HG03159 (cell line): ENCODE data around the gene SNCB.
"Not testable (repeated sequence)": the region's sequence is repeated elsewhere in the genome, so short reads cannot be mapped to it uniquely, and the experiment has no call there.

ENCODE experiments used
- ATAC-seq: cut with Tn5 transposase; IDR thresholded peaks from one replicate; pipeline ENCODE4 v1.9.1; 2021; ENCODE audit warnings: mild to moderate bottlenecking, moderate library complexity; ENCODE audit not compliant: unreplicated experiment

Gene SNCB

DNA sequence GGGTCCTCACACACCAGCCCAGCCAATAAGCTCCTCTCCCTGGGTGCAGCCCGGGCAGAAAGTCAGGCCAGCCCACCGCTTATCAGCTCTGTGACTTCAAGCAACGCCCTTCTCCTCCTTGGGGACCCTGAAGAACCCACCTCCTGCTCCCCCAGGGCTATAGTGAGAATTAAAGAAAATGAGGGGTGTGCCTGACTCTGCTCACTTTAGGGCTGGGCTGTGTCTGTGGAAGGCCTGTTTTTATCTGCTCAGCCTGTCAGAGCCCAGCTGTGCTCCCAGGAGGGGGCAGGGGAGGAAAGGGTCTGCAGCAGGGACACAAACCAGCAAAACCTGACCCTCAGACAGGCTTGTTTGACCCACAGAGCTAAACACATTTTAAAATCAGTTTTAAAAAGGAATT is 24.3 kb downstream of the SNCB start:
- ATAC-seq = no peak

DNA sequence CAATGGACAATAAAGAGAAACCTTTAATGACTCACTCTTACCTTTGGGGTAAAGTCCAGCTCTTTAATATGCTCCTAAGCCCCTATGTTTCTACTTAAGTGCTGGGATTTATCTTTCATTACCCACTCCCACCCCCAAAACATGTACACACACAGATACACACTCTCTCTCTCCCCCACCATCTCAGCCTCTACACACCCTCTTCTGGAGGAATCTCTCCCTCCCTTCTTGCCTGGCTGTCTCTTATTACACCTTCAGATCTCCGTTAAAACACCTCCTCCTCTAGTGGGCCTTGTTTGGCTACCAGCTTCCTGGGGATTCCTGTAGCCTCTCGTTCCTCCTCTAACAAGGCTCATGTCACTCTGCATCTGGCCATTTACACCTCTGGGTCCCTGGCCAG is 27.2 kb downstream of the SNCB start:
- no peak for ATAC-seq

DNA sequence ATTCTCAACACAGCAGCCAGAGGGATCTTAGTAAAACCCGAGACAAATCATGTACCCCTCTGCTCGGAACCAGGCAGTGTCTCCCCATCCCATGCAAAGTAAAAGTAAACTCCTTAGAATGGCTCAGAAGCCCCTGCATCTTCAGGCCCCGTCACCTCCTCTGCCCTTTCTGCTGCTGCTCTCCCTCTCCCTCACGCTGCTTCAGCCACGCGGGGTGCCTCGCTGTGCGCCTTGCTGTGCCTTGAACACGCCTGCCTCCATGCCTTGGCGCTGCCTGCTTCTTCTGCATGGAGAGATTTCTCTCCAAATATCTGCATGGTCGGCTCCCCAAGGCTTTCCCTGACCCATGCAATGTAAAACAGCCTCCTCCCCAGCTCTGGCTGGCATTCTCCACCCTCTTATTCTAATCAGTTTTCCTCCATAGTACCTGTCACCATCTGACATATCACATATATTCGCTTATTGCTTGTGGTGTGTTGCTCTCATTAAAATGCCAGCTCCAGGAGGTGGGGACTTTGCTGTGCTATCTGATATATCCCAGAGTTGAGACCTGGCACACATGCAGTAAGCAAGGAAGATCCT is 28.3 kb downstream of the SNCB start:
- ATAC-seq = no peak

DNA sequence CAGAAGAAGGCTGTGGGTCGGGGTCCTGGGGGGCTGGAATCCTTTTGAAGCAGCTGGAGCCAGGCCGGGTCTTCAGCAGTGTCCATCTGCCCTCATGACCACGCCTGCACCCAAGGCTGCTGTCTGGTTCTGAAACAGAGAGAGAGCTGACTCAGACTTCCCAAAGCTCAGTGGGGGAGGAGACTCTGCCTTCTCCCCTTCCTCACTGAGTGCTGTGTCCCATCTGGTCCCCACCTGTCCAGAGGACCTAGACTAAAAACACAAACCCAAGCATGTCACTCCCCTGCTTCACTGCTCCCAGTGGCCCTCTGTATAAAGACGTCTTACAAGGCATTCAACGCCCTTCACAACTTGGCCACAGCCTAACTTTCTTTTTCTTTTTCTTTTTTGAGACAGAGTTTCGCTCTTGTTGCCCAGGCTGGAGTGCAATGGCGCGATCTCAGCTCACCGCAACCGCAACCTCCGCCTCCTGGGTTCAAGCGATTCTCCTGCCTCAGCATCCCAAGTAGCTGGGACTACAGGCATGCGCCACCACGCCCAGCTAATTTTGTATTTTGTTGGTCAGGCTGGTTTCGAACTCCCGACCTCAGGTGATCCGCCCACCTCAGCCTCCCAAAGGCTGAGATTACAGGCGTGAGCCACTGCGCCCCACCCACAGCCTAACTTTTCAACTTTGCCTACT is 30.4 kb downstream of the SNCB start:
- ATAC-seq = not testable (repeated sequence)

- no peak for ATAC-seq
These were observed 32.6 kb downstream of the SNCB start for GRCh38 chr5:176597417-176598389.

DNA sequence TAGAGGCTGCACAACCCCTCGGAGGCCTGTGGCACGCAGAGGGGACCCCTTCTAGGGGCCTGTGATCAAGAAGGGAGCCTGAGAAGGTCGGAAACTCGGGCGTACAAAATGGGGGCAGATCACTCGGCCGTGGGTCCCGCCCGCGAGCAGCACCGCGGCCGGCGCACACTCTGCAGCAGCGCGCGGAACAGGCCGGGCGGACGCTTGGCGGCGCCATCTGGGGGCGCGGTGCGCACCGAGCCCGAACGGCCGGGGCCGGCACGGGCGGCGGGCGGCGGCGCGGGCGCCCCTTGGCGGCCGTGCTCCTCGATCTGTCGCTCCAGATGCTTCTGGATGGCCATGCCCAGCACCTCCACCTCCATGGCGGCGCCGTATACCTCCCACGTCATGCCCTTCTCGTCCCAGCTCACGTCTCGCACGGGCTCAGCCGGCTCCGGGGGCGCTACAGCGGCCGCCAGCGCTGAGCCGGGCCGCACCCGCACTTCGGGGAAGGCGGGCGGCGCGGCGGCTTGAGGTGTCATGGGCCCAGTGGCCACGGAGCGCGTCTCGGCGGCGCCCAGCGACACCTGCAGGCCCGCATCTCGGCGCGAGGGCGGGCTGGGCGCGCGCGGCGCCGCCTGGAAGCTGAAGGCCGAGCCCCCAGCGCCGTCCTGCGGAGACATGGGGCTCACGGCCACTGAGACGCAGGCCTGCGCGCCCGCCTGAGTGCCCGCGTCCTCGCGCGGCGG is 33.5 kb downstream of the SNCB start:
- ATAC-seq = peak; percentile 71

DNA sequence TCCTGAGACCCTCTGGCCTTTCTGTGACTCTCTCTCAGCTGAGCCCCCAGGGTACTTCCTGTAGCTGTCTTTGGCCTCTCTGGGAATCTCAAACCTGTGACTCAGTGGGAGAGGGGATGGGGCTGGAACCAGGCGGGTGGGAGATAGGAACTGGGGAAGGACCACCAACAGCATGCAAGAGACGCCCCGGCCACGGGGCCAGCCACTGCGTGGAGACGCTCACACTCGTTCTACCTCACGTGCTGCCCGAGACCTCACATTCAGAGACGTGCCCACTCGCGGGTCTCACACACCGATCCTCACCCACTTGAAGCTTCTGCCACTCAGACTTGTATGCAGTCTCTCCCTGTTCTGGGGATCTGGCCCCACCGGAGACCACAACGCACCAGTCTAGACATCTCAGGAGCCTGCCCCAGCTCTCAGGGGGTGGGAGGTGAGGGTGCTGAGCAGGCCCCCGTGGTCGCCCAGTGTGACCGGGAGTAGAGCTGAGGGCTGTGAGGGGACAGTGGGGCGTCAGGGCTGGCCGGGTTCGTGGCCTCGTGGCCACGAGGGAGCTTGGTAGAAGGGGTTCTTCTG is 34.2 kb downstream of the SNCB start:
- ATAC-seq = no peak

DNA sequence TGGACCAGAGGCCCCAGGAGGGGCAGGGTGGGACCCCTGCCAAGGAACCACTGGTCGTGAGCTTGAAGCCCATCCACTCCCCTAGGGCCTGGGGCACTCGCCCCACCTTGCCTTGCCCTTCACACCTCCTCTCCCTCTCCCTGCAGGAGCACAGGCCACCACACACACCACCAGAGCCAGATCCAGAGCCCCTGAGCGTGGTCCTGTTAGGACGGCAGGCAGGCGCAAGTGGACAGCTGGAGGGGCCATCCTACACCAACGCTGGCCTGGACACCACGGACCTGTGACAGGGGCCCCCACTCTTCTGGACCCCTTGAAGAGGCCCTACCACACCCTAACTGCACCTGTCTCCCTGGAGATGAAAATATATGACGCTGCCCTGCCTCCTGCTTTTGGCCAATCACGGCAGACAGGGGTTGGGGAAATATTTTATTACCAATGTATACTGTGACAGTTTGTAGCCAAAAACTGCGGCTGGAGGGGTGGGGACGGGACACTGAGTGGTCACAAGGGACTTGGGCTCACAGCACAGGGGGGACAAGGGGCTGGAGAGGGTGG is 34.9 kb downstream of the SNCB start:
- no peak for ATAC-seq

DNA sequence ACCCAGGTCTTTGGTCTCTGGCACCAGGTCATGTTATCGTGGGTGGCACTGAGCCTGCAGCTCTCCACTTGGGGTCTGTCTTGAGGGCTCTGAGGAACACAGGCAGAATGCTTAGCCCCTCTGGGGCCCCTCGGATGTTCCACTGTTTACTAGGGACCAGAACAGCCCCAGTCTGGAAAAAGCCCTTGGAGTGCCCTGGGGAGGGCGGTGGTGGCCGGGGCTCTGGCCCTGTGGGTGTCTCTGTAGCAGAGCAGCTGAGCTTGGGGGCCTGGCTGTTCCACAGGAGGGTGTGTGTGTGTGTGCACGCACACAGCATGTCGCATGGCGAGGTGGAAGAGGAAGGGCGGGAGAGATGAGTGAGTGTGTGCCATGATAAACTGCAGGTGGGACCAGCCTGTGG is 35.8 kb downstream of the SNCB start:
- no peak for ATAC-seq

DNA sequence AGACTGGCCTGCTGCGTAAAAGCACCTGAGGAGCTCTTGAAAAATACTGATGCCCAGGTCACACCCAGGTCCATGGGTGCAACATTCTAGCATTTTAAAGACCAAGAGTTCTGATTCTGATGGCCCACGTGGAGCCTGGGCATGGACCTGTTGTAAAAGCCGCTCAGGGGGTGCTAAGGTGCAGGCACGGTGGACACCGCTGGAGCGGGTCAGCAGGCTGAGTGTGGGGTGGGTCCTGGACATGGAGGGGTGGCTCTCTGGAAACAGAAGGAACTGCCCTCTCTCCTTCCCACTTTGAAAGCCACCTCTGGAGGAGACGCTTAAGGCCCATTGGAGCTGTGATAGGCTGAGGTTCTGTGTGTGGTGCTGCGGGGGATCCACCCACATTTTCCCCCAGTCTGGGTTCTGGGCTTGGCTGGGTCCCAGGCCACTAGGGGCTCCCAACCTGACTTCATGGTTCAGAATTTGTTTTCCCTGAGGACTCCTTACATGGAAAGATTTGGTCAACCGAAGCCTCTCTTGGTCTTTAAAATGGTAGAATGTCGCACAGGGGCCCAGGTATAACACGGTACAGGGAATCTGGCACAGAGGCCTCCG is 37.0 kb downstream of the SNCB start:
- ATAC-seq = no peak

DNA sequence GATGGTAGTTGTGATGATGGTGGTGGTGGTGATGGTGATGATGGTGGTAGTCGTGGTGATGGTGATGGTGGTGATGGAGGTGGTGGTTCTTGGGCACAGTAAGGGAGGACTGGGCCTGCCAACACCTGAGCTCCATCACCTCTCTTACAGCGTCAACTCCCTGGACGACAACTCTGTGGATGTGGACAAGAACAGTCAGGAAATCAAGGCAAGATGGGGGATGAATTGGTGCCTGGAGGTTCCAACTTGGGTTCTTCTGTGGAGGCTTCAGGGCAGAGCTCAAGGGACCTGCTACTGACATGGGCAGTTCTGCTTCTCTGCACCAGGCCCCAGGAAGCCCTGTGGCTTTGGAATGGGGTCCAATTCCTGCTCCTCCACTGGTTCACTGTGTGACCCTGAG is 37.8 kb downstream of the SNCB start:
- ATAC-seq = no peak

GRCh38 chr5:176591667-176592066 is 38.7 kb downstream of the SNCB start:
- not testable (repeated sequence) for ATAC-seq

DNA sequence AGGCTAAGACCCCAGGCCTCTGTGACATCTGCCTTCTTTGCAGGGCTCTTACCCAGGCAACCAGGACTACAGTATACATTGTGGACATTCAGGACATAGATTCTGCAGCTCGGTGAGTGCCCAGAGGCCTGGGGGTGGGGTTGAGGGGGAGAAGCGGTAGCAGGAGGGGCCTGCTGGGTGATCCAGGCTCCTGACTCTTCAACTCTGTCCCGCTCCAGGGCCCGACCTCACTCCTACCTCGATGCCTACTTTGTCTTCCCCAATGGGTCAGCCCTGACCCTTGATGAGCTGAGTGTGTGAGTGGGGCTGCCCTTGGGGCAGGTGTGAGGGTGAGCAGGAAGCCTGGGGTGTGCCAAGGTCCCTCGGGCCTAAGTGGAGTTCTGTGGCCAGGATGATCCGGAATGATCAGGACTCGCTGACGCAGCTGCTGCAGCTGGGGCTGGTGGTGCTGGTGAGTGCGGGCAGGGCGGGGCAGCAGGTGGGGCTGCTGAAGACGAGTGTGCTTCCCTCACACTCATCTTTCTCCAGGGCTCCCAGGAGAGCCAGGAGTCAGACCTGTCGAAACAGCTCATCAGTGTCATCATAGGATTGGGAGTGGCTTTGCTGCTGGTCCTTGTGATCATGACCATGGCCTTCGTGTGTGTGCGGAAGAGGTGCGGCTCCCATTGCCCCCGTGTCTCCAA is 40.2 kb downstream of the SNCB start:
- no peak for ATAC-seq

DNA sequence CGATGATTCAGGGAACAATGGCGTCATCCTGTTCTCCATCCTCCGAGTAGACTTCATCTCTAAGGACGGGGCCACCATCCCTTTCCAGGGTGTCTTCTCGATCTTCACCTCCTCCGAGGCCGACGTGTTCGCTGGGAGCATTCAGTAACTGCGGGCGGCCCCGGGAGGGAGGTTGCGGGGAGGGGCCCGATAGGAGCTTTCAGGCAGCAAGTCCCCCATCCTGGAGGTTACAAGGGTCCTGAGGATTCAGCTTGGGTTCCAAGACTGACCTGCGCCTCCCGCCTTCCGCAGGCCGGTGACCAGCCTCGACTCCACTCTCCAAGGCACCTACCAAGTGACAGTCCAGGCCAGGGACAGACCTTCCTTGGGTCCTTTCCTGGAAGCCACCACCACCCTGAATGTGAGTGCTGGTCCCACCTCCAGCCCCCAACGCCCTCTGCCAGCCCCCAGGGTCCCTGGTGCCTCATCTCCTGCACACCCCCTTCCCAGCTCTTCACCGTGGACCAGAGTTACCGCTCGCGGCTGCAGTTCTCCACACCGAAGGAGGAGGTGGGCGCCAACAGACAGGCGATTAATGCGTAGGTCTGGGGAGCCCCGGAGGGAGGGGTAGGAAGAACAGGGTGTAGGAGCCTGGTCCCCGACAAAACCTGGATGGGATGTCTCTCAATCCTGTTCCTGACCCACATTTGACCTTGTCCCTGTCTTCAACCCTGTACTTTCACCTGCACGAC is 41.1 kb downstream of the SNCB start:
- no peak for ATAC-seq

GRCh38 chr5:176588297-176588696 is 42.0 kb downstream of the SNCB start:
- no peak for ATAC-seq

DNA sequence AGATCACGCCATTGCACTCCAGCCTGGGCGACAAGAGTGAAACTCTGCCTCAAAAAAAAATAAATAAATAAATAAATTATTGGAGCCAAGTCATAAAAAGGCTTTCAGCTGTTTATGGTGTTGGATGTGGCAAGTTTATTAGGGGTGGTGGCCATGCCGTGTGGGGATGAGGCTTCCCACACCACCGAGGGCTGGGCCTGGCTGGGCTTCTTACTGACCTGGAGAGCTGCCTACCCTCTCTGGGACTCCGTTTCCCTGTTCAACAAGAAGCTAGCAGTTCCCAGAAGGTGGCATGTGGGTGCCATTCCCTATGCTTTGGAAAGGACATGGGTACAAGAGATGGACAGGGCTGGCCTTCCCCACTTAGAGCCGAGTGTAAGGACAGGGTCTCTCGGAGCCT is 42.9 kb downstream of the SNCB start:
- ATAC-seq = no peak

DNA sequence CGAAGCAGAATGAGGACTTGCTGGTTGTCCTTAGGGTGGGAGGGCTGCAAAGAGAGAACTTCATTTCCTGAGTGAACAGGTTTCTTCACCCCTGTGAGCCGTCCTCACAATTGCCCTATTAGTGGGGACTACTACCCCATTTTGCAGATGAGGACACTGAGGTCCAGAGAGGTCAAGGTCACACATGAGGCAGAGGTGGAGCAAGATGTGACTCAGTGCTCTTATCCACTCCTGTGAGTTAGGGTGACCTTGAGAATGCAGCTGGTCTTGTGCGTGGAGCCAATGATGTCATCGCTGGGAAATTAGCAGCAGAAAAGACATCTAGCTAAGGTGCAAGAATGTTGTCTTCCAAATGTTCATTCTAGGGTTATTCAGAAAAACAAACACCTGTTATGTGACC is 47.3 kb downstream of the SNCB start:
- no peak for ATAC-seq

- ATAC-seq = no peak
These were observed 49.0 kb downstream of the SNCB start for GRCh38 chr5:176581361-176581760.

DNA sequence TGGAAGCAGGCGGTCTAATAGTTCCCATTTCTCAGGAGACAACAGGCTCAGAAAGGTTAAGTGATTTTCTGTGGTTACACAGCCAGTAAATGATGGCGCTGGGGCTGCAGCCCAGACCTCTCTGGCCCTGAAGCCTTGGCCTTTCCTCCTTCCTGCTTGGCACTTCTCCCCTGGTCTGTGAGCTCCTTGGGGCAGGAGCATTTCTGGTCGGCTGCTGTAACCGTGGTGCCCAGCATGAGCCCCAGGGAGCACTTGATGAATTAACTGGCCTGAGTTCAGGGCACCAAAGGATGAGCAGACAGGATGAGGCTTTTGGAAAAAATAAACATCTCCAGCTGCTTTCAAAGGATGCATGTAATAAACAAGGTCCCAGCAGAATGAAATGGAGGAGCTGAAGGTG is 51.0 kb downstream of the SNCB start:
- ATAC-seq = no peak
